H1 (cell line): ENCODE results near the gene OR10R2. TPM values are rescaled to one million over a fixed set of nuclear protein-coding genes. Genes with fewer than 3 reads are reported as not detected.

ENCODE experiments used
- CTCF ChIA-PET: fragments of 300-600 bp; sonication (Branson Sonifier 250); formaldehyde crosslinking; loops from one replicate; lab custom pipeline; 2021; ENCODE audit not compliant: partially characterized antibody; lab: Charles Lee
- POLR2A ChIA-PET: fragments of 300-600 bp; sonication (Branson Sonifier 250); formaldehyde crosslinking; loops from one replicate; lab custom pipeline; 2021; ENCODE audit warnings: inconsistent platforms; ENCODE audit not compliant: partially characterized antibody; lab: Charles Lee
- DNase-seq, 2 experiments: peaks; one replicate each; pipeline versions ENCODE4 v3.0.0 to v3.0.0-alpha.2; 2010 to 2022; ENCODE audit warnings: low spot score in 2 of 2, low read depth in 1 of 2, mixed read lengths in 1 of 2
- FAIRE-seq: peaks from 2 replicates; lab custom pipeline; 2011; peaks lifted over from hg19 to GRCh38; lab: Jason Lieb, UNC
- H2AFZ ChIP-seq: 2 replicates; pipeline ENCODE4 v1.8.1; 2012; ENCODE audit warnings: low read length, inconsistent platforms
- H2AK5ac ChIP-seq: 2 replicates; pipeline ENCODE4 v1.6.1; 2013; ENCODE audit warnings: low read depth, low read length
- H2BK120ac ChIP-seq: replicated peaks from 2 replicates; pipeline ENCODE3; 2013; ENCODE audit warnings: low read depth, low read length, inconsistent platforms
- H2BK12ac ChIP-seq: 2 replicates; pipeline ENCODE4 v1.6.1; 2013; ENCODE audit warnings: low read depth, low read length
- H2BK15ac ChIP-seq: 2 replicates; pipeline ENCODE4 v1.6.1; 2013; ENCODE audit warnings: low read length
- H2BK20ac ChIP-seq: 2 replicates; pipeline ENCODE4 v1.6.1; 2013; ENCODE audit warnings: low read length
- H2BK5ac ChIP-seq: 2 replicates; pipeline ENCODE4 v1.6.1; 2013; ENCODE audit warnings: low read depth, low read length
- H3K14ac ChIP-seq: 2 replicates; pipeline ENCODE4 v1.6.1; 2013; ENCODE audit warnings: inconsistent platforms; ENCODE audit not compliant: insufficient read length
- H3K18ac ChIP-seq: 2 replicates; pipeline ENCODE4 v1.6.1; 2013; ENCODE audit warnings: low read length; ENCODE audit errors: extremely low read depth
- H3K23ac ChIP-seq: 2 replicates; pipeline ENCODE4 v1.6.1; 2013; ENCODE audit warnings: inconsistent platforms; ENCODE audit not compliant: insufficient read length
- H3K23me2 ChIP-seq: 2 replicates; pipeline ENCODE4 v1.6.1; 2013; ENCODE audit warnings: low read depth, low read length
- H3K27ac ChIP-seq: 2 replicates; pipeline ENCODE4 v1.6.1; 2011; ENCODE audit warnings: low read depth, low read length, inconsistent platforms
- H3K27me3 ChIP-seq, 4 experiments: replicated peaks in 1 of 4; 1 replicate in 1 of 4; 2 replicates in 3 of 4; pipeline versions ENCODE4 v1.6.1 to v1.8.1; 2011 to 2013; ENCODE audit warnings: low read length in 3 of 4, mild to moderate bottlenecking in 3 of 4, inconsistent platforms in 2 of 4, mixed read lengths in 2 of 4, moderate library complexity in 1 of 4; ENCODE audit not compliant: control insufficient read depth in 3 of 4, insufficient read depth in 3 of 4; ENCODE audit errors: extremely low read depth in 1 of 4
- H3K36me3 ChIP-seq, 4 experiments: 2 replicates each; pipeline versions ENCODE4 v1.6.1 to v1.8.1; 2011 to 2013; ENCODE audit warnings: mild to moderate bottlenecking in 4 of 4, low read length in 3 of 4, moderate library complexity in 2 of 4, control low read depth in 1 of 4, inconsistent platforms in 1 of 4; ENCODE audit not compliant: insufficient read depth in 4 of 4, control insufficient read depth in 2 of 4
- H3K4ac ChIP-seq: replicated peaks from 2 replicates; pipeline ENCODE3; 2013; ENCODE audit warnings: low read length, low read depth, mixed read lengths, inconsistent platforms; ENCODE audit not compliant: insufficient read length
- H3K4me1 ChIP-seq, 4 experiments: replicated peaks in 1 of 4; 1 replicate in 1 of 4; 2 replicates in 3 of 4; pipeline versions ENCODE4 v1.6.1 to v1.8.1; 2011 to 2013; ENCODE audit warnings: low read length in 3 of 4, inconsistent platforms in 2 of 4, mixed read lengths in 1 of 4; ENCODE audit not compliant: insufficient read depth in 4 of 4, control insufficient read depth in 3 of 4
- H3K4me2 ChIP-seq, 2 experiments: 2 replicates each; pipeline versions ENCODE4 v1.6.1 to v1.8.1; 2011 to 2013; ENCODE audit warnings: low read depth in 2 of 2, low read length in 2 of 2, control low read depth in 1 of 2, inconsistent platforms in 1 of 2, mild to moderate bottlenecking in 1 of 2; ENCODE audit not compliant: insufficient read depth in 1 of 2
- H3K4me3 ChIP-seq, 4 experiments: fragments of 200-600, 300-600 bp in 1 of 4; sonication (generic), shearing (Covaris generic), sonication (Bioruptor Twin) in 1 of 4; 2 replicates each; pipeline versions ENCODE4 v1.5.1 to v1.8.1; 2011 to 2016; ENCODE audit warnings: low read length in 4 of 4, low read depth in 3 of 4, control low read depth in 2 of 4, inconsistent platforms in 2 of 4, mild to moderate bottlenecking in 2 of 4, mixed read lengths in 1 of 4, moderate library complexity in 1 of 4; ENCODE audit not compliant: insufficient read depth in 2 of 4; ENCODE audit errors: extremely low read depth in 1 of 4
- H3K56ac ChIP-seq: replicated peaks from 2 replicates; pipeline ENCODE3; 2013; ENCODE audit warnings: low read depth, mild to moderate bottlenecking, mixed read lengths, low read length, inconsistent platforms; ENCODE audit not compliant: insufficient read length
- H3K79me1 ChIP-seq: 2 replicates; pipeline ENCODE4 v1.6.1; 2013; ENCODE audit warnings: low read depth, low read length, control low read depth
- H3K79me2 ChIP-seq, 2 experiments: 2 replicates each; pipeline versions ENCODE4 v1.6.1 to v1.8.1; 2012 to 2013; ENCODE audit warnings: low read length in 2 of 2, mild to moderate bottlenecking in 2 of 2, inconsistent platforms in 1 of 2; ENCODE audit not compliant: insufficient read depth in 2 of 2, control insufficient read depth in 1 of 2
- H3K9ac ChIP-seq, 4 experiments: replicated peaks in 1 of 4; 1 replicate in 1 of 4; 2 replicates in 3 of 4; pipeline versions ENCODE4 v1.6.1 to v1.8.1; 2011 to 2013; ENCODE audit warnings: low read depth in 3 of 4, low read length in 3 of 4, control low read depth in 2 of 4, mild to moderate bottlenecking in 2 of 4, moderate library complexity in 2 of 4, inconsistent platforms in 1 of 4; ENCODE audit errors: extremely low read depth in 1 of 4
- H3K9me3 ChIP-seq, 2 experiments: 2 replicates each; pipeline versions ENCODE4 v1.6.1 to v1.8.1; 2012 to 2013; ENCODE audit warnings: mild to moderate bottlenecking in 2 of 2, moderate library complexity in 2 of 2, control low read depth in 1 of 2, inconsistent platforms in 1 of 2, low read depth in 1 of 2, low read length in 1 of 2, mixed read lengths in 1 of 2; ENCODE audit not compliant: insufficient read depth in 2 of 2
- H4K20me1 ChIP-seq, 2 experiments: replicated peaks in 1 of 2; 2 replicates each; pipeline versions ENCODE3 to v1.8.1; 2011 to 2013; ENCODE audit warnings: inconsistent platforms in 2 of 2, low read length in 2 of 2, mild to moderate bottlenecking in 1 of 2; ENCODE audit not compliant: insufficient read depth in 2 of 2, control insufficient read depth in 1 of 2
- H4K5ac ChIP-seq: 2 replicates; pipeline ENCODE4 v1.6.1; 2013; ENCODE audit warnings: low read length, low read depth, mixed read lengths, inconsistent platforms; ENCODE audit not compliant: insufficient read length
- H4K8ac ChIP-seq: 2 replicates; pipeline ENCODE4 v1.8.0; 2013; ENCODE audit warnings: mild to moderate bottlenecking, moderate library complexity, low read length, inconsistent platforms; ENCODE audit not compliant: insufficient read depth; ENCODE audit errors: extremely low read depth
- H4K91ac ChIP-seq: replicated peaks from 2 replicates; pipeline ENCODE3; 2013; ENCODE audit warnings: low read length, mixed read lengths, inconsistent platforms; ENCODE audit not compliant: insufficient read length
- ASH2L ChIP-seq: fragments of 200-600, 300-600 bp; sonication (generic); IDR thresholded peaks from one replicate; pipeline ENCODE4 v1.7.1; 2017; ENCODE audit warnings: low read length
- CBX8 ChIP-seq: fragments of 300-800, 300-1000 bp; sonication (generic); IDR thresholded peaks from 2 replicates; pipeline ENCODE4 v1.7.1; 2016; ENCODE audit warnings: low read depth, low read length, borderline replicate concordance
- CREB1 ChIP-seq: IDR thresholded peaks from 2 replicates; pipeline ENCODE4 v1.6.1; 2012; ENCODE audit warnings: inconsistent platforms
- FOSL1 ChIP-seq: IDR thresholded peaks from 2 replicates; pipeline ENCODE4 v1.6.1; 2011; ENCODE audit warnings: mild to moderate bottlenecking, low read depth, low read length, moderate library complexity; ENCODE audit not compliant: insufficient read depth
- NANOG ChIP-seq: IDR thresholded peaks from 2 replicates; pipeline ENCODE4 v1.6.1; 2011; ENCODE audit warnings: low read length, low read depth, mild to moderate bottlenecking, inconsistent platforms; ENCODE audit not compliant: insufficient read depth, poor library complexity, severe bottlenecking
- RNF2 ChIP-seq: fragments of 200-900, 300-1000 bp; sonication (generic); IDR thresholded peaks from 2 replicates; pipeline ENCODE4 v1.7.1; 2016; ENCODE audit warnings: borderline replicate concordance, low read depth, mild to moderate bottlenecking, antibody characterized with exemption, low read length; ENCODE audit not compliant: poor library complexity, severe bottlenecking; ENCODE audit errors: missing control alignments
- SIN3A ChIP-seq, 2 experiments: IDR thresholded peaks in 1 of 2; conservative IDR thresholded peaks in 1 of 2; 2 replicates each; pipeline ENCODE4 v1.6.1; 2011 to 2012; ENCODE audit warnings: low read length in 2 of 2, improper control_type of control experiment in 1 of 2, low read depth in 1 of 2, mild to moderate bottlenecking in 1 of 2
- SP2 ChIP-seq: IDR thresholded peaks from 2 replicates; pipeline ENCODE4 v1.6.1; 2012; ENCODE audit warnings: mild to moderate bottlenecking, low read length, inconsistent platforms
- SP4 ChIP-seq: IDR thresholded peaks from 2 replicates; pipeline ENCODE4 v1.6.1; 2012; ENCODE audit warnings: low read length, inconsistent platforms
- SUZ12 ChIP-seq: fragments of 200-600 bp; sonication (generic); IDR thresholded peaks from 2 replicates; pipeline ENCODE4 v1.6.1; 2012; ENCODE audit warnings: mild to moderate bottlenecking, inconsistent platforms, low read length, moderate library complexity, mixed read lengths
- TBP ChIP-seq: IDR thresholded peaks from 2 replicates; pipeline ENCODE4 v1.6.1; 2011; ENCODE audit warnings: low read depth, low read length, improper control_type of control experiment
- TCF12 ChIP-seq: IDR thresholded peaks from 2 replicates; pipeline ENCODE4 v1.6.1; 2011; ENCODE audit warnings: low read depth, mild to moderate bottlenecking, low read length
- USF2 ChIP-seq: IDR thresholded peaks from 2 replicates; pipeline ENCODE4 v1.6.1; 2011; ENCODE audit warnings: low read length, improper control_type of control experiment
- ZNF274 ChIP-seq: IDR thresholded peaks from 2 replicates; pipeline ENCODE4 v1.7.0; 2012; ENCODE audit warnings: low read length, borderline replicate concordance; ENCODE audit errors: extremely low read depth
- WGBS, 2 experiments: shearing (Covaris generic) in 1 of 2; methylation state at CpG; one replicate each; pipeline versions ENCODE4 v1.1.6 to v1.1.7; 2013 to 2015; ENCODE audit warnings: low lambda C conversion rate in 2 of 2, mixed read lengths in 2 of 2, inconsistent platforms in 1 of 2, low coverage in 1 of 2, missing lambda C conversion rate in 1 of 2; ENCODE audit not compliant: insufficient replicate concordance in 2 of 2, insufficient coverage in 1 of 2, insufficient read length in 1 of 2; ENCODE audit errors: extremely low coverage in 1 of 2, missing lambda C conversion rate in 1 of 2; 5-methylcytosine and 5-hydroxymethylcytosine counted together
- polyA plus RNA-seq, 7 experiments: library from polyadenylated mRNA; depleted of rRNA in 3 of 7; stranded (reverse) in 5 of 7; unstranded in 2 of 7; fragments of >200 nt in 5 of 7; fragments of 200-250 nt in 2 of 7; gene quantifications; 1 replicate in 5 of 7; 2 replicates in 1 of 7; 4 replicates in 1 of 7; pipeline versions ENCODE4 v1.2.1 to v1.2.3, GENCODE V29; 2011 to 2013; ENCODE audit warnings: missing spikeins in 2 of 7, mixed read lengths in 2 of 7
- total RNA-seq: library from RNA; stranded (reverse); fragmentation: NEBNext Ultra II Directional; extraction: Animal tissue kit (Norgen Biotek cat#: 25700); gene quantifications from 2 replicates; pipeline ENCODE4 v1.2.1, GENCODE V29; 2021

The OR10R2 gene
- total and polyA plus RNA-seq, 2 of the 8 experiments (the other 6 are each of a cell fraction or from before 2014, with no cell fraction given), result not detected

- Histone ChIP-seq H4K91ac (no peak overlapping the region), H3K23me2 (no peaks in the 10 kb centered on the region), H3K4me1 (no peaks in the 10 kb centered on the region), H2BK120ac (no peak overlapping the region), H3K36me3 (no peaks in the 10 kb centered on the region), H4K20me1 (no peaks in the 10 kb centered on the region), H2BK20ac (no peak overlapping the region), H3K79me1 (no peaks in the 10 kb centered on the region), H2BK5ac (no peak overlapping the region), H3K14ac (no peak overlapping the region), H2AFZ (no peak overlapping the region), H2BK12ac (no peak overlapping the region), H4K5ac (no peak overlapping the region), H3K9me3 (no peaks in the 10 kb centered on the region), H3K27me3 (no peaks in the 10 kb centered on the region), H3K23ac (no peak overlapping the region), H3K4ac (no peak overlapping the region), H3K4me3 (no peak overlapping the region), H3K56ac (no peak overlapping the region), H2BK15ac (no peak overlapping the region), H3K4me2 (no peak overlapping the region), H3K79me2 (no peaks in the 10 kb centered on the region), H3K9ac (no peak overlapping the region), H3K27ac (no peak overlapping the region), H3K18ac (no peak overlapping the region), H4K8ac (no peak overlapping the region), H2AK5ac (no peak overlapping the region)
- CTCF ChIA-PET, result interaction anchor here (1.2 to 3.0 kb wide), 2 partner anchors 11 to 281 kb away, joined by 6 to 17 read pairs; no protein-coding TSS in a partner anchor
- WGBS, 2 experiments, result 81% methylated on average over 2 of the region's 2 CpGs; no CpG with 5 or more reads in 1 of the 2 experiments
- no peak for DNase-seq
- no peak for FAIRE-seq
- POLR2A ChIA-PET, result no interaction called here
- TF ChIP-seq FOSL1 (no peak), RNF2 (no peak), ZNF274 (no peak), SUZ12 (no peak), NANOG (no peak), ASH2L (no peak), CREB1 (no peak), TBP (no peak), CBX8 (no peak), SP4 (no peak), USF2 (no peak), SP2 (no peak), TCF12 (no peak), SIN3A (conservative IDR thresholded peaks at IDR 0.05 in 1 of 2, IDR thresholded peaks at IDR 0.05 in 1 of 2; ENCODE audit: low read depth in 1 of 2, low read length in 2 of 2) (no peak)
Observed at GRCh38 chr1:158485455-158485854, 13.4 kb downstream of the OR10R2 start.
